Stimulated activated CD4-positive, alpha-beta T cell treated with anti-CD3 and anti-CD28 coated beads, Interleukin-1b, Interleukin-23, amount 100 ng/mL, for 24 hours (primary cell): Measurements from ENCODE around the gene GGT6.

Source experiments
- DNase-seq, 4 experiments: peaks; one replicate each; pipeline ENCODE4 v3.0.0-alpha.2; 2020; ENCODE audit warnings: low read depth in 4 of 4, low spot score in 1 of 4

Gene GGT6

DNA sequence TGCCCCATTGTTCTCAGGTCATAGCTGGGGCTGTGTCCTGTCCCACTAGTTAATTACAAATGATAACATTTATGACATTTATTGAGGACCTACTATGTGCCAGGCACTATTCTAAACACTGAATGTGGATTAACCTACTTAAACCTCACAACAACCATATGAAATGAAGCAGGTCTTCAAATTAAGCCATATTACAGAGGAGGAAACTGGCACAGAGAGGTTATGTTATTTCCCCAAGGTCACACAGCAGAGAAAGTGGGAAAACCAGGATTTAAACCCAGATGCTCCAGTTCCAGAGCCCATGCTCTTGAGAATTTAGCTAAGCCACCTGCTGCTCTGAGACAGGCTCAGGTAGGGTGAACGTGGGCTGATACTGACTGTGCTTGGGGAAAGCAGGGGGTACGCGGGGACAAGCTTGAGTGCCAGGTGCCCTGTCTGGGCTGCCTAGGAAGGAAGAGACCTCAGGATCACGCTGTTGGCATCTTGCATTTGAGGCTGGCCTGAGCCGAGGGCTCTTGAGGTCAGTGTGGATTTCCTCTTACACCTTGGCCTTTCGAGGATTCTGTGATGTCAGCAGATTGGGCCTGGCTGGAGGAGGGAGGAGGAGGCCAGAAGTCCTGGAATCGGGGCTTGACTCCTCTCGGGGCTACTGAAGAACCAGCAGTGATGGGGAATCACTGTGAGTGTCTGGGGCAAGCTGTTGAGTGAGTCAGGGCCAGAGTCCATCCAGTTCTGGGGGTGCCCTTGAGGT is 52.8 kb downstream of the GGT6 start:
- no peak for DNase-seq
